Measurements from ENCODE around the gene SLC22A2. TPM values are rescaled to one million over a fixed set of nuclear protein-coding genes. Genes with fewer than 3 reads are reported as not detected.

The SLC22A2 gene
- total and polyA plus RNA-seq, 9 of the 15 experiments (the other 6 are each of a cell fraction or from before 2014, with no cell fraction given), result not detected

DNA sequence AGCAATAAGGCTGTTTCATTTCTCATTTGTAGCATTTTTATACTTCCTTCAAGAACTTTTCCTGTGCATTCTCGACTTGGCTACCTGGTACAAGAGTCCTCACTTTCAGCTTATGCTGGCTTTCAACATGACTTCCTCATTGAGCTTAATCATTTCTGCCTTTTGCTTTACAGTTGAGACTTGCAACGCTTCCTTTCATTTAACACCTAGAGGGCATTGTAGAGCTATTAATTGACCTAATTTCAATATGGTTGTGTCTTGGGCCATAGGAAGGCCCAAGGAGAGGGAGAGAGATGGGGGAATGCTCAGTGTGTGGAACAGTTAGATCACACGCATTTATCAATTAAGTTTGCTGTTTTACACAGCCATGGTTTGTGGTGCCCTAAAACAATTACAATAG is 37.2 kb downstream of the SLC22A2 start (continued):
- TF ChIP-seq, protein P1, sequence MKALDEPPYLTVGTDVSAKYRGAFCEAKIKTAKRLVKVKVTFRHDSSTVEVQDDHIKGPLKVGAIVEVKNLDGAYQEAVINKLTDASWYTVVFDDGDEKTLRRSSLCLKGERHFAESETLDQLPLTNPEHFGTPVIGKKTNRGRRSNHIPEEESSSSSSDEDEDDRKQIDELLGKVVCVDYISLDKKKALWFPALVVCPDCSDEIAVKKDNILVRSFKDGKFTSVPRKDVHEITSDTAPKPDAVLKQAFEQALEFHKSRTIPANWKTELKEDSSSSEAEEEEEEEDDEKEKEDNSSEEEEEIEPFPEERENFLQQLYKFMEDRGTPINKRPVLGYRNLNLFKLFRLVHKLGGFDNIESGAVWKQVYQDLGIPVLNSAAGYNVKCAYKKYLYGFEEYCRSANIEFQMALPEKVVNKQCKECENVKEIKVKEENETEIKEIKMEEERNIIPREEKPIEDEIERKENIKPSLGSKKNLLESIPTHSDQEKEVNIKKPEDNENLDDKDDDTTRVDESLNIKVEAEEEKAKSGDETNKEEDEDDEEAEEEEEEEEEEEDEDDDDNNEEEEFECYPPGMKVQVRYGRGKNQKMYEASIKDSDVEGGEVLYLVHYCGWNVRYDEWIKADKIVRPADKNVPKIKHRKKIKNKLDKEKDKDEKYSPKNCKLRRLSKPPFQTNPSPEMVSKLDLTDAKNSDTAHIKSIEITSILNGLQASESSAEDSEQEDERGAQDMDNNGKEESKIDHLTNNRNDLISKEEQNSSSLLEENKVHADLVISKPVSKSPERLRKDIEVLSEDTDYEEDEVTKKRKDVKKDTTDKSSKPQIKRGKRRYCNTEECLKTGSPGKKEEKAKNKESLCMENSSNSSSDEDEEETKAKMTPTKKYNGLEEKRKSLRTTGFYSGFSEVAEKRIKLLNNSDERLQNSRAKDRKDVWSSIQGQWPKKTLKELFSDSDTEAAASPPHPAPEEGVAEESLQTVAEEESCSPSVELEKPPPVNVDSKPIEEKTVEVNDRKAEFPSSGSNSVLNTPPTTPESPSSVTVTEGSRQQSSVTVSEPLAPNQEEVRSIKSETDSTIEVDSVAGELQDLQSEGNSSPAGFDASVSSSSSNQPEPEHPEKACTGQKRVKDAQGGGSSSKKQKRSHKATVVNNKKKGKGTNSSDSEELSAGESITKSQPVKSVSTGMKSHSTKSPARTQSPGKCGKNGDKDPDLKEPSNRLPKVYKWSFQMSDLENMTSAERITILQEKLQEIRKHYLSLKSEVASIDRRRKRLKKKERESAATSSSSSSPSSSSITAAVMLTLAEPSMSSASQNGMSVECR (CRISPR knock-in tag; IDR thresholded peaks at IDR 0.05), result no peak
- TF ChIP-seq TAF1 (IDR thresholded peaks at IDR 0.05; ENCODE audit: control insufficient read depth, extremely low read depth, insufficient read depth, low read length, severe bottlenecking) (no peak), SMARCA5 (IDR thresholded peaks at IDR 0.05) (no peak), OTX1 (CRISPR knock-in tag; IDR thresholded peaks at IDR 0.05) (no peak), THRAP3 (IDR thresholded peaks at IDR 0.05; ENCODE audit: borderline replicate concordance) (no peak), RAD21 (CRISPR knock-in tag; conservative IDR thresholded peaks at IDR 0.05 in 1 of 2, IDR thresholded peaks at IDR 0.05 in 1 of 2) (peak; percentile 20 to 47; a peak in 3 of 4 replicates), SIN3B (IDR thresholded peaks at IDR 0.05; ENCODE audit: low read depth) (no peak), BHLHE40 (IDR thresholded peaks at IDR 0.05; ENCODE audit: low read length) (no peak)
- TF ChIP-seq, protein P2, sequence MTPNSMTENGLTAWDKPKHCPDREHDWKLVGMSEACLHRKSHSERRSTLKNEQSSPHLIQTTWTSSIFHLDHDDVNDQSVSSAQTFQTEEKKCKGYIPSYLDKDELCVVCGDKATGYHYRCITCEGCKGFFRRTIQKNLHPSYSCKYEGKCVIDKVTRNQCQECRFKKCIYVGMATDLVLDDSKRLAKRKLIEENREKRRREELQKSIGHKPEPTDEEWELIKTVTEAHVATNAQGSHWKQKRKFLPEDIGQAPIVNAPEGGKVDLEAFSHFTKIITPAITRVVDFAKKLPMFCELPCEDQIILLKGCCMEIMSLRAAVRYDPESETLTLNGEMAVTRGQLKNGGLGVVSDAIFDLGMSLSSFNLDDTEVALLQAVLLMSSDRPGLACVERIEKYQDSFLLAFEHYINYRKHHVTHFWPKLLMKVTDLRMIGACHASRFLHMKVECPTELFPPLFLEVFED (CRISPR knock-in tag; conservative IDR thresholded peaks at IDR 0.05), result no peak
- TF ChIP-seq, protein P3, sequence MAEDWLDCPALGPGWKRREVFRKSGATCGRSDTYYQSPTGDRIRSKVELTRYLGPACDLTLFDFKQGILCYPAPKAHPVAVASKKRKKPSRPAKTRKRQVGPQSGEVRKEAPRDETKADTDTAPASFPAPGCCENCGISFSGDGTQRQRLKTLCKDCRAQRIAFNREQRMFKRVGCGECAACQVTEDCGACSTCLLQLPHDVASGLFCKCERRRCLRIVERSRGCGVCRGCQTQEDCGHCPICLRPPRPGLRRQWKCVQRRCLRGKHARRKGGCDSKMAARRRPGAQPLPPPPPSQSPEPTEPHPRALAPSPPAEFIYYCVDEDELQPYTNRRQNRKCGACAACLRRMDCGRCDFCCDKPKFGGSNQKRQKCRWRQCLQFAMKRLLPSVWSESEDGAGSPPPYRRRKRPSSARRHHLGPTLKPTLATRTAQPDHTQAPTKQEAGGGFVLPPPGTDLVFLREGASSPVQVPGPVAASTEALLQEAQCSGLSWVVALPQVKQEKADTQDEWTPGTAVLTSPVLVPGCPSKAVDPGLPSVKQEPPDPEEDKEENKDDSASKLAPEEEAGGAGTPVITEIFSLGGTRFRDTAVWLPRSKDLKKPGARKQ (CRISPR knock-in tag; IDR thresholded peaks at IDR 0.05), result no peak
- TF ChIP-seq, protein P4, sequence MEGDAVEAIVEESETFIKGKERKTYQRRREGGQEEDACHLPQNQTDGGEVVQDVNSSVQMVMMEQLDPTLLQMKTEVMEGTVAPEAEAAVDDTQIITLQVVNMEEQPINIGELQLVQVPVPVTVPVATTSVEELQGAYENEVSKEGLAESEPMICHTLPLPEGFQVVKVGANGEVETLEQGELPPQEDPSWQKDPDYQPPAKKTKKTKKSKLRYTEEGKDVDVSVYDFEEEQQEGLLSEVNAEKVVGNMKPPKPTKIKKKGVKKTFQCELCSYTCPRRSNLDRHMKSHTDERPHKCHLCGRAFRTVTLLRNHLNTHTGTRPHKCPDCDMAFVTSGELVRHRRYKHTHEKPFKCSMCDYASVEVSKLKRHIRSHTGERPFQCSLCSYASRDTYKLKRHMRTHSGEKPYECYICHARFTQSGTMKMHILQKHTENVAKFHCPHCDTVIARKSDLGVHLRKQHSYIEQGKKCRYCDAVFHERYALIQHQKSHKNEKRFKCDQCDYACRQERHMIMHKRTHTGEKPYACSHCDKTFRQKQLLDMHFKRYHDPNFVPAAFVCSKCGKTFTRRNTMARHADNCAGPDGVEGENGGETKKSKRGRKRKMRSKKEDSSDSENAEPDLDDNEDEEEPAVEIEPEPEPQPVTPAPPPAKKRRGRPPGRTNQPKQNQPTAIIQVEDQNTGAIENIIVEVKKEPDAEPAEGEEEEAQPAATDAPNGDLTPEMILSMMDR (IDR thresholded peaks at IDR 0.05 in 2 of 3, conservative IDR thresholded peaks at IDR 0.05 in 1 of 3; ENCODE audit: insufficient read depth in 2 of 3, low read depth in 1 of 3, low read length in 3 of 3), result peak in 1 of 3 experiments; percentile 36; a peak in 2 of 6 replicates

Measured in K562 (cell line).